Mesothelial cell of epicardium (in vitro differentiated cells): ENCODE measurements around the gene FAM78A. TPM values are rescaled to one million over a fixed set of nuclear protein-coding genes. Genes with fewer than 3 reads are reported as not detected.
"Not testable (repeated sequence)": the region's sequence is repeated elsewhere in the genome, so short reads cannot be mapped to it uniquely, and the experiment has no call there.

Source experiments
- DNase-seq, 2 experiments: peaks; one replicate each; pipeline ENCODE4 v3.0.0; 2021; ENCODE audit warnings: low spot score in 2 of 2; ENCODE audit not compliant: unreplicated experiment in 2 of 2
- H3K27ac Mint-ChIP-seq: 2 replicates; pipeline ENCODE4 v1.8.0; 2021; ENCODE audit warnings: mixed read lengths
- H3K27me3 Mint-ChIP-seq: 2 replicates; pipeline ENCODE4 v1.8.0; 2021; ENCODE audit warnings: low read depth, mixed read lengths
- H3K36me3 Mint-ChIP-seq: 2 replicates; pipeline ENCODE4 v1.8.0; 2021; ENCODE audit warnings: mixed read lengths
- H3K4me1 Mint-ChIP-seq: 2 replicates; pipeline ENCODE4 v1.8.0; 2021; ENCODE audit warnings: mixed read lengths
- H3K4me3 Mint-ChIP-seq: 2 replicates; pipeline ENCODE4 v1.8.0; 2021; ENCODE audit warnings: mild to moderate bottlenecking, moderate library complexity, mixed read lengths
- H3K9me3 Mint-ChIP-seq: 2 replicates; pipeline ENCODE4 v1.8.0; 2021; ENCODE audit warnings: mixed read lengths
- total RNA-seq: library from RNA; stranded (reverse); gene quantifications from 3 replicates; pipeline ENCODE4 v1.2.1, GENCODE V29; 2021
- TF ChIP-seq, protein P1 (sequence below): fragments of 200-600 bp; sonication (generic); IDR thresholded peaks from one replicate; pipeline ENCODE4 v1.5.0; 2021; ENCODE audit warnings: antibody characterized with exemption; ENCODE audit not compliant: unreplicated experiment

The FAM78A gene
- total RNA-seq, 1 donor from 2014 or later: 0.80 TPM

GRCh38 chr9:131273146-131273855, 3.0 kb downstream of the FAM78A start:
- no peak overlapping the region for H3K27ac Mint-ChIP-seq

GRCh38 chr9:131272212-131272611, 4.1 kb downstream of the FAM78A start:
- H3K27me3 Mint-ChIP-seq: peaks cover 38% of the 10 kb centered on the region
- H3K4me3 Mint-ChIP-seq: no peak overlapping the region
- H3K4me1 Mint-ChIP-seq: peaks cover 2% of the 10 kb centered on the region
- TF ChIP-seq, protein P1, sequence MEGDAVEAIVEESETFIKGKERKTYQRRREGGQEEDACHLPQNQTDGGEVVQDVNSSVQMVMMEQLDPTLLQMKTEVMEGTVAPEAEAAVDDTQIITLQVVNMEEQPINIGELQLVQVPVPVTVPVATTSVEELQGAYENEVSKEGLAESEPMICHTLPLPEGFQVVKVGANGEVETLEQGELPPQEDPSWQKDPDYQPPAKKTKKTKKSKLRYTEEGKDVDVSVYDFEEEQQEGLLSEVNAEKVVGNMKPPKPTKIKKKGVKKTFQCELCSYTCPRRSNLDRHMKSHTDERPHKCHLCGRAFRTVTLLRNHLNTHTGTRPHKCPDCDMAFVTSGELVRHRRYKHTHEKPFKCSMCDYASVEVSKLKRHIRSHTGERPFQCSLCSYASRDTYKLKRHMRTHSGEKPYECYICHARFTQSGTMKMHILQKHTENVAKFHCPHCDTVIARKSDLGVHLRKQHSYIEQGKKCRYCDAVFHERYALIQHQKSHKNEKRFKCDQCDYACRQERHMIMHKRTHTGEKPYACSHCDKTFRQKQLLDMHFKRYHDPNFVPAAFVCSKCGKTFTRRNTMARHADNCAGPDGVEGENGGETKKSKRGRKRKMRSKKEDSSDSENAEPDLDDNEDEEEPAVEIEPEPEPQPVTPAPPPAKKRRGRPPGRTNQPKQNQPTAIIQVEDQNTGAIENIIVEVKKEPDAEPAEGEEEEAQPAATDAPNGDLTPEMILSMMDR: no peak
- H3K9me3 Mint-ChIP-seq: no peaks in the 10 kb centered on the region
- DNase-seq: no peak
- H3K27ac Mint-ChIP-seq: no peak overlapping the region
- no peaks in the 10 kb centered on the region for H3K36me3 Mint-ChIP-seq

More at GRCh38 chr9:131273146-131273855, 3.0 kb downstream of the FAM78A start:
- TF ChIP-seq, protein P1: no peak
- no peaks in the 10 kb centered on the region for H3K9me3 Mint-ChIP-seq
- peaks cover 2% of the 10 kb centered on the region for H3K4me1 Mint-ChIP-seq
- H3K4me3 Mint-ChIP-seq: no peak overlapping the region
- H3K36me3 Mint-ChIP-seq: no peaks in the 10 kb centered on the region
- H3K27me3 Mint-ChIP-seq: peaks cover 42% of the 10 kb centered on the region
- no peak for DNase-seq

- H3K9me3 Mint-ChIP-seq: no peaks in the 10 kb centered on the region
- peaks cover 37% of the 10 kb centered on the region for H3K27me3 Mint-ChIP-seq
- DNase-seq: no peak
- H3K36me3 Mint-ChIP-seq: no peaks in the 10 kb centered on the region
- TF ChIP-seq, protein P1: no peak
- H3K27ac Mint-ChIP-seq: no peak overlapping the region
- peaks cover 2% of the 10 kb centered on the region for H3K4me1 Mint-ChIP-seq
- H3K4me3 Mint-ChIP-seq: no peak overlapping the region
Observed at GRCh38 chr9:131271506-131271931, 4.8 kb downstream of the FAM78A start.

- H3K27ac Mint-ChIP-seq, H3K4me1 Mint-ChIP-seq, H3K36me3 Mint-ChIP-seq, H3K9me3 Mint-ChIP-seq, H3K4me3 Mint-ChIP-seq, DNase-seq: not testable (repeated sequence)
- peaks cover 32% of the 10 kb centered on the region for H3K27me3 Mint-ChIP-seq
Observed at GRCh38 chr9:131271016-131271273, 5.4 kb downstream of the FAM78A start.

DNA sequence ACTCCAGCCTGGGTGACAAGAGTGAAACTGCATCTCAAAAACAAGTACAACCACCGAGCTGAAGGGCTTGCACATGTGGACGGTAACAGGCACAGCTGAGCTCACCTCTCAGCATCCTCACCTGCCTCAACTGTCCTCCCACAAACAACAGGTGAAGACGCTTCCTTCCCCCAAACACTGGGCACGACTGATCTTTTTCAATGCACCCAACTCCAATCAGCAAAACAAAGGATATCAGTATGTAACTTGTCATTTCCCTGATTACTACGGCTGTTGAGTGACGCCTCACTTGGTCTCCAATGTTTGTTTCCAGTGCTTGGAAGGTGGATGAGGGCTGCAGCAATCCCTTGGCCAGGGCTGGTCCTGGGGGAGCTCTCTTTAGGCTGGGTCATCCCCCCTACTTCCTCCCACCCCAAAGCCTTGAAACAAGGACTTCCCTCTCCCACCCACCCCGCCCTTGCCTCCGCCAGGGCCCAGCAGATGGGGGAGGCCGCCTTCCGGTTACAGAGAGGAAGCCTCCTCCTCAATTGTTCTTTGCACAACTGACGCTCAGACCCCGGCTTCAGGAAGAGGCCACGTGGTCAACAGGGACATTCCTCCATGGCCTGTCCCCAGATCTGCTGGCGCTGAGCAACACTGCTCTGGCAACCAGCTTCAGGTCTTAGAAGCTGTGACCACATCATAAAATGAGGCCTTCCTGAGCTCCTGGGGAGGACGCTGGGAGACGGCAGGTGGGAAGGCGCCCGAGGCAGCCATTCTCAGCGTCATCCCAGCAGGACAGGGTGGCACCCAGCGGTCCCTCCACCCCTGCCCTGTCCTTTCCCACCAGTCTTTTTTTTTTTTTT, 5.9 kb downstream of the FAM78A start:
- no peaks in the 10 kb centered on the region for H3K36me3 Mint-ChIP-seq
- DNase-seq: no peak
- H3K27ac Mint-ChIP-seq: no peak overlapping the region
- TF ChIP-seq, protein P1: no peak
- H3K9me3 Mint-ChIP-seq: no peaks in the 10 kb centered on the region
- H3K4me3 Mint-ChIP-seq: no peak overlapping the region
- H3K27me3 Mint-ChIP-seq: peaks cover 26% of the 10 kb centered on the region
- no peaks in the 10 kb centered on the region for H3K4me1 Mint-ChIP-seq
